ENCODE results near the gene SERPINC1. TPM values are rescaled to one million over a fixed set of nuclear protein-coding genes. Genes with fewer than 3 reads are reported as not detected.
A peak's percentile ranks its signal among the peaks of the same experiment; 100 is the strongest.

SERPINC1 gene
- polyA plus RNA-seq, 1 donor from 2014 or later: not detected

- H3K9me3 ChIP-seq (ENCODE audit: low read length): no peaks in the 10 kb centered on the region
- H3K4me3 ChIP-seq (ENCODE audit: low read length): peak overlapping the region; percentile 93
- no peaks in the 10 kb centered on the region for H3K9me2 ChIP-seq (ENCODE audit: insufficient read depth, low read length)
- H3K27me3 ChIP-seq (ENCODE audit: insufficient read depth, low read depth, low read length): no peaks in the 10 kb centered on the region
- no peaks in the 10 kb centered on the region for H4K20me1 ChIP-seq (ENCODE audit: insufficient read depth)
- TF ChIP-seq EZH2 (IDR thresholded peaks at IDR 0.05; ENCODE audit: borderline replicate concordance, insufficient read depth, low read length, poor library complexity, severe bottlenecking): no peak
- no peak for TF ChIP-seq REST (IDR thresholded peaks at IDR 0.05; ENCODE audit: borderline replicate concordance)
- TF ChIP-seq RAD21 (conservative IDR thresholded peaks at IDR 0.05): no peak
- no peak for TF ChIP-seq MXI1 (conservative IDR thresholded peaks at IDR 0.05; ENCODE audit: poor library complexity, severe bottlenecking)
- TF ChIP-seq EP300 (conservative IDR thresholded peaks at IDR 0.05; ENCODE audit: poor library complexity, severe bottlenecking): no peak
- no peak for TF ChIP-seq SMC3 (conservative IDR thresholded peaks at IDR 0.05; ENCODE audit: poor library complexity)
- TF ChIP-seq CTCF (IDR thresholded peaks at IDR 0.05; ENCODE audit: poor library complexity, severe bottlenecking): no peak
- no peak for TF ChIP-seq TAF1 (IDR thresholded peaks at IDR 0.05; ENCODE audit: low read depth)
- no peak for TF ChIP-seq POLR2AphosphoS5 (IDR thresholded peaks at IDR 0.05)
- peaks cover 27% of the 10 kb centered on the region for H3K79me2 ChIP-seq (replicated peaks; ENCODE audit: insufficient read depth, low read length)
- no peak overlapping the region for H3K27ac ChIP-seq (ENCODE audit: low read length)
- peaks cover 6% of the 10 kb centered on the region for H3K36me3 ChIP-seq (ENCODE audit: insufficient read depth, low read length)
- no peak overlapping the region for H2AFZ ChIP-seq (ENCODE audit: low read depth, low read length)
- peak overlapping the region; percentile 90 for H3K4me2 ChIP-seq (ENCODE audit: low read length)
- peak overlapping the region; percentile 4 for H3K9ac ChIP-seq (ENCODE audit: low read length)
- peaks cover 7% of the 10 kb centered on the region for H3F3A ChIP-seq (ENCODE audit: insufficient read depth, low read length, poor library complexity, severe bottlenecking)
These were observed 51.5 kb downstream of the SERPINC1 start for GRCh38 chr1:173865468-173866164.

- Histone ChIP-seq H3K36me3 (ENCODE audit: insufficient read depth, low read length) (peaks cover 6% of the 10 kb centered on the region), H3K27me3 (ENCODE audit: insufficient read depth, low read depth, low read length) (no peaks in the 10 kb centered on the region), H3K9me2 (ENCODE audit: insufficient read depth, low read length) (no peaks in the 10 kb centered on the region), H3K27ac (ENCODE audit: low read length) (no peak overlapping the region), H3K4me3 (ENCODE audit: low read length) (peak overlapping the region; percentile 12), H3K79me2 (replicated peaks; ENCODE audit: insufficient read depth, low read length) (peaks cover 21% of the 10 kb centered on the region), H3F3A (ENCODE audit: insufficient read depth, low read length, poor library complexity, severe bottlenecking) (peaks cover 7% of the 10 kb centered on the region), H4K20me1 (ENCODE audit: insufficient read depth) (no peaks in the 10 kb centered on the region), H3K4me2 (ENCODE audit: low read length) (no peak overlapping the region), H2AFZ (ENCODE audit: low read depth, low read length) (no peak overlapping the region), H3K9me3 (ENCODE audit: low read length) (no peaks in the 10 kb centered on the region), H3K9ac (ENCODE audit: low read length) (no peak overlapping the region)
- TF ChIP-seq EP300 (conservative IDR thresholded peaks at IDR 0.05; ENCODE audit: poor library complexity, severe bottlenecking) (no peak), RAD21 (conservative IDR thresholded peaks at IDR 0.05) (no peak), CTCF (IDR thresholded peaks at IDR 0.05; ENCODE audit: poor library complexity, severe bottlenecking) (no peak), MXI1 (conservative IDR thresholded peaks at IDR 0.05; ENCODE audit: poor library complexity, severe bottlenecking) (no peak)
These were observed 52.8 kb downstream of the SERPINC1 start for GRCh38 chr1:173864179-173864867.
